ENCODE data around the gene TAMM41.
"Not testable (repeated sequence)": the region's sequence is repeated elsewhere in the genome, so short reads cannot be mapped to it uniquely, and the experiment has no call there.

TAMM41 gene

DNA sequence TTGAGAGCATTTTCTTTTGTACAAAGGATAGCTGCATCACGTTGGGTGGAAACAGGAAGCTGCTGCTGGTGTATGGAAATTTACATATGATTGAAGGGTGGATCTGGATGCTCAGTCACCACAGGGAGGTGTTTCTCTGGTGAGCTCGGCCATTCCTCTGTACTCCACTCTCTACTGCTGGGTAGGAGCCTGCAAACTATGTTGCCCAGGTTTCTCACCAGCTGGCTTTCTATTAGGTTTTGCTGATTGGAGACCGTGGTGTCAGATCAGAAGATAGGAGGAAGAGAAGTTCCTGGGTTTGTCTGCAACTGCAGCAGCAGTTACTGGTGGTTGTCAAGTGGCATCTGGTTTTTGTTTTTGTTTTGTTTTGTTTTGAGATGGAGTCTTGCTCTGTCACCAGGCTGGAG lies 61.7 kb downstream of the TAMM41 start:
- Histone ChIP-seq H3K4me3 (ENCODE audit: low read length in 2 of 2) (no peak overlapping the region), H3K36me3 (ENCODE audit: control insufficient read depth in 2 of 2, insufficient read depth in 2 of 2, low read length in 2 of 2) (peaks cover 12 to 23% of the 10 kb centered on the region in 2 donors), H3K9me3 (ENCODE audit: control insufficient read depth in 2 of 2, low read length in 2 of 2) (peaks cover 0 to 4% of the 10 kb centered on the region in 2 donors), H3K27me3 (ENCODE audit: control insufficient read depth in 1 of 2, insufficient read depth in 2 of 2, low read length in 2 of 2) (no peaks in the 10 kb centered on the region), H3K27ac (ENCODE audit: low read length) (no peak overlapping the region), H3K9ac (ENCODE audit: low read length in 2 of 2) (no peak overlapping the region), H3K4me1 (ENCODE audit: control insufficient read depth, insufficient read depth, low read length) (no peaks in the 10 kb centered on the region)

DNA sequence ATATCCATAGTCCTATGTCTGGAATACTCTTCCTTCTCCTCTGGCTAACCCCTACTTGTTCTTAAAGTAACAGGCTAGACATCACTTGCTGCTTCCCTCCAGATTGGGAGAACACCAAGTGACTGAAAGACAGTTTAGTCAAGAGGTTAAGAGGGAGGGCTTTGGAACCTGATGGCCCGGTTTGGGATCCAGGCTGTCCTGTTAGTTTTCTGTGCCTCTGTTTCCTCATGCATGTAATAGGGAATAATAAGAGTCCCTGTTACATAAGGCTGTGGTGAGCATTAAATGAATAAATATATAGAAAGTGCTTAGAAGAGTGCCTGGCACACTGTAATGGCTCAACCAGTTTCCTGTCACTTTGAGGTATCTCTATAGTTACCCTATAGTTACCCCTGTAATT lies 66.3 kb downstream of the TAMM41 start:
- no peaks in the 10 kb centered on the region for H3K36me3 ChIP-seq (ENCODE audit: control insufficient read depth in 2 of 2, insufficient read depth in 2 of 2, low read length in 2 of 2)

DNA sequence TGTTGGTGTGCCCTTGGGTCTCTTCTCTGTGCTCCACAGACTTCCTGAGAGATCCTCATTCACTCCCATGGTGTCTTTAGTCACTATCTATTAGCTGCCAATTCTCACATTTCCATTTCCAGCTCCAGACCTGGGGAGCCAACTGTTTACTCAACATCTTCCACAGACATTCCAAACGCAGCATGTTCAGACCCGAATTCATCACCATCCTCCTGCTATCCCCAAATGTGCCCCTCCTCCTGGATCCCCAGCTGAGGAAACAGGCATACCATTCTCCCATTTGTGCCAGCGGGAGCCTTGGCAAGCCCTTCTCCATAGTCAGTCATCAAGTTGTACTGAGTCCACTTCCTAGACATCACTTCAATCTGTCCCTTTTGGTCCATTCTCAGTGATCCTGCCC lies 67.1 kb downstream of the TAMM41 start:
- Histone ChIP-seq H3K4me3 (ENCODE audit: low read length in 2 of 2) (no peak overlapping the region), H3K27ac (ENCODE audit: low read length) (no peak overlapping the region), H3K27me3 (ENCODE audit: control insufficient read depth in 1 of 2, insufficient read depth in 2 of 2, low read length in 2 of 2) (no peaks in the 10 kb centered on the region), H3K4me1 (ENCODE audit: control insufficient read depth, insufficient read depth, low read length) (no peaks in the 10 kb centered on the region), H3K9ac (ENCODE audit: low read length in 2 of 2) (no peak overlapping the region), H3K36me3 (ENCODE audit: control insufficient read depth in 2 of 2, insufficient read depth in 2 of 2, low read length in 2 of 2) (no peaks in the 10 kb centered on the region), H3K9me3 (ENCODE audit: control insufficient read depth in 2 of 2, low read length in 2 of 2) (no peaks in the 10 kb centered on the region)

More for the DNA sequence above, 66.3 kb downstream of the TAMM41 start:
- Histone ChIP-seq H3K9me3 (ENCODE audit: control insufficient read depth in 2 of 2, low read length in 2 of 2) (no peaks in the 10 kb centered on the region), H3K27ac (ENCODE audit: low read length) (no peak overlapping the region), H3K4me1 (ENCODE audit: control insufficient read depth, insufficient read depth, low read length) (no peaks in the 10 kb centered on the region), H3K27me3 (ENCODE audit: control insufficient read depth in 1 of 2, insufficient read depth in 2 of 2, low read length in 2 of 2) (no peaks in the 10 kb centered on the region), H3K9ac (ENCODE audit: low read length in 2 of 2) (no peak overlapping the region), H3K4me3 (ENCODE audit: low read length in 2 of 2) (no peak overlapping the region)

DNA sequence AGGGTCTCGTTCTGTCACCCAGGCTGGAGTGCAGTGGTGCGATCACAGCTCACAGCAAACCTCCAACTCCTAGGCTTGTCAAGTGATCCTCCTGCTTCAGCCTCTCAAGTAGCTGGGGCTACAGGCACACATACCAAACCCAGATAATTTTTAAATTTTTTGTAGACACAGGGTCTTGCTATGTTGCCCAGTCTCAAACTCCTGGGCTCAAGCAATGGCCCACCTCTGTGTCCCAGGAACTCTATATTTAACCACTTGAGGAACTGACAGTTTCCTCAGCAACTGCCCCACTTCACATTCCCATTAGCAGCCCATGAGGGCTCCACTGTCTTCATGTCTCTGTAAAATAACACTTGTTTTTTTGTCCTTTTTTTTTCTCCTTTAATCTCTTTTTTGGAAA lies 68.4 kb downstream of the TAMM41 start:
- Histone ChIP-seq H3K4me3 (ENCODE audit: low read length in 2 of 2) (no peak overlapping the region), H3K9ac (ENCODE audit: low read length in 2 of 2) (no peak overlapping the region), H3K9me3 (ENCODE audit: control insufficient read depth in 2 of 2, low read length in 2 of 2) (no peaks in the 10 kb centered on the region), H3K36me3 (ENCODE audit: control insufficient read depth in 2 of 2, insufficient read depth in 2 of 2, low read length in 2 of 2) (no peaks in the 10 kb centered on the region), H3K27me3 (ENCODE audit: control insufficient read depth in 1 of 2, insufficient read depth in 2 of 2, low read length in 2 of 2) (no peaks in the 10 kb centered on the region), H3K4me1 (ENCODE audit: control insufficient read depth, insufficient read depth, low read length) (no peaks in the 10 kb centered on the region), H3K27ac (ENCODE audit: low read length) (no peak overlapping the region)

DNA sequence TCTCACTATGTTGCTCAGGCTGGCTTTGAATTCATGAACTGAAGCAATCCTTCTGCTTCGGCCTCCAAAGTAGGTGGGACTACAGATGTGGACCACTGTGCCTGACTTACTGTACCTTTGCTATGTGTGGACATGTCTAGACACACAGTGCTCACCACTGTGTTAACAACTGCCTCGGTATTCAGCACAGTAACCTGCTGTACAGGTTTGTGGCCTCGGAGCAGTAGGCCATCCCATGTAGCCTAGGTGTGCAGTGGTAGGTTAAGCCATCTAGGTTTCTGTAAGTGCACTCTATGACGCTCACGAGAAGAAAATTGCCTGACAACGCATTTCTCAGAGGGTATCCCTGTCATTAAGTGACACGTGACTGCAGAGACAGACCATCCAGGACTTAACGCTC lies 70.3 kb downstream of the TAMM41 start:
- H3K36me3 ChIP-seq (ENCODE audit: control insufficient read depth in 2 of 2, insufficient read depth in 2 of 2, low read length in 2 of 2) = no peaks in the 10 kb centered on the region
- H3K9me3 ChIP-seq (ENCODE audit: control insufficient read depth in 2 of 2, low read length in 2 of 2) = no peaks in the 10 kb centered on the region
- no peak overlapping the region for H3K27ac ChIP-seq (ENCODE audit: low read length)
- no peak overlapping the region for H3K4me3 ChIP-seq (ENCODE audit: low read length in 2 of 2)
- H3K27me3 ChIP-seq (ENCODE audit: control insufficient read depth in 1 of 2, insufficient read depth in 2 of 2, low read length in 2 of 2) = no peaks in the 10 kb centered on the region
- no peaks in the 10 kb centered on the region for H3K4me1 ChIP-seq (ENCODE audit: control insufficient read depth, insufficient read depth, low read length)
- H3K9ac ChIP-seq (ENCODE audit: low read length in 2 of 2) = no peak overlapping the region

DNA sequence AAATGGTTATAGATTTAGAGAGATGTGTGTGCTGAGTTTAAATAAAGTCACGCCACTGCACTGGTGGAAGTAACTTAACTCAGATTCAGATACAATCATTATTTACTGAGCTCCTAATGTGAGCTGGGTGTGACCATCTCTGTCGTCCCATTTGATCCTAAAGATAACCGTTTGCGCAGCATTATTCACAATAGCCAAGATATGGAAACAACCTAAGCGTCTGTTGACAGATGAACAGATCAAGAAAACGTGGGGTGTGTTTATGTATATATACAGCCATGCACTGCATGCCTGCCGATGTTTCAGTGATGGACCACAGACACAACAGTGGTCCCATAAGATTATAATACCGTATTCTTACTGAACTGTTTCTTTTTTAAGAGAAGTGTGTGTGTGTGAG lies 71.2 kb downstream of the TAMM41 start:
- H3K36me3 ChIP-seq (ENCODE audit: control insufficient read depth in 2 of 2, insufficient read depth in 2 of 2, low read length in 2 of 2) = no peaks in the 10 kb centered on the region
- H3K4me1 ChIP-seq (ENCODE audit: control insufficient read depth, insufficient read depth, low read length) = peaks cover 4% of the 10 kb centered on the region
- no peaks in the 10 kb centered on the region for H3K9me3 ChIP-seq (ENCODE audit: control insufficient read depth in 2 of 2, low read length in 2 of 2)
- H3K27ac ChIP-seq (ENCODE audit: low read length) = no peak overlapping the region
- H3K9ac ChIP-seq (ENCODE audit: low read length in 2 of 2) = no peak overlapping the region
- no peak overlapping the region for H3K4me3 ChIP-seq (ENCODE audit: low read length in 2 of 2)
- H3K27me3 ChIP-seq (ENCODE audit: control insufficient read depth in 1 of 2, insufficient read depth in 2 of 2, low read length in 2 of 2) = no peaks in the 10 kb centered on the region

DNA sequence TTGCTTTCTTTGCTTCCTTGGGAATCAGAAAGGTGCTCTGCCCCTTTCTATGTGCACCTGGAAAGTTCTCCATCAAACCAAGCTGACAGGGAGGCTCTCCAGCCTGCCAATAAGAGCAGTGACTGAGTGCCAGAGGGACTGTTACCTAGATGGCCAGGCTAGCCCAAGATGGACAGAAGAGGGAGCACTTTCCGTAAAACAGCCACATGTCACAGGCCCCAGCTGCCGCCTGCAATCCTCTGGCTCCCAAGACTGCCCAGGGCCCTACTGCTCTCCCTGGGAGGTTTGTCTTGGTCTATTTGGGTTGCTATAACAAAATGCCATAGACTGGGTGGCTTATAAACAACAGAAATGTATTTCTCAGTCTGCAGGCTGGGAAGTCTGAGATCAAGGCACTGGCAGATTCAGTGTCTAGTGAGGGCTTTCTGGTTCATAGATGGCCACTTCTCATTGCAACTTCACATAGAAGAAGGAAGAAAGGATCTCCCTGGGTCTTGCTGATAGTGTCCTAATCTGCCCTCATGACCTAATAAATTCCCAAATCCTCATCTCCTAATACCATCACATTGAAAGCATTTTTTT lies 72.3 kb downstream of the TAMM41 start:
- H3K27me3 ChIP-seq (ENCODE audit: control insufficient read depth in 1 of 2, insufficient read depth in 2 of 2, low read length in 2 of 2) = no peaks in the 10 kb centered on the region
- no peaks in the 10 kb centered on the region for H3K36me3 ChIP-seq (ENCODE audit: control insufficient read depth in 2 of 2, insufficient read depth in 2 of 2, low read length in 2 of 2)
- no peak overlapping the region for H3K9ac ChIP-seq (ENCODE audit: low read length in 2 of 2)
- peaks cover 10% of the 10 kb centered on the region for H3K4me1 ChIP-seq (ENCODE audit: control insufficient read depth, insufficient read depth, low read length)
- H3K9me3 ChIP-seq (ENCODE audit: control insufficient read depth in 2 of 2, low read length in 2 of 2) = no peaks in the 10 kb centered on the region
- H3K4me3 ChIP-seq (ENCODE audit: low read length in 2 of 2) = no peak overlapping the region
- no peak overlapping the region for H3K27ac ChIP-seq (ENCODE audit: low read length)

DNA sequence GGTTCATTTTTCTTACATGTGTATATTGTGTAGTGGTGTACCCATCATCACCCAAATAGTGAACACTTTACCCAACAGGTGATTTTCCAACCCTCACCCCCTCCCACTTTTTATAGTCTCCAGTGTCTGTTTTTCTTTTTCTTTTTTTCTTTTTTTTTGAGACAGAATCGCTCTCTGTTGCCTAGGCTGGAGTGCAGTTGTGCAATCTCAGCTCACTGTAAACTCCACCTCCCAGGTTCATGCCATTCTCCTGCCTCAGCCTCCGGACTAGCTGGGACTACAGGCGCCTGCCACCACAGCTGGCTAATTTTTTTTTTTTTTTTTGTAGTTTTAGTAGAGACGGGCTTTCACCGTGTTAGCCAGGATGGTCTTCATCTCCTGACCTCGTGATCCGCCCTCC lies 74.8 kb downstream of the TAMM41 start:
- H3K4me3 ChIP-seq (ENCODE audit: low read length in 2 of 2); H3K4me1 ChIP-seq (ENCODE audit: control insufficient read depth, insufficient read depth, low read length); H3K36me3 ChIP-seq (ENCODE audit: control insufficient read depth in 2 of 2, insufficient read depth in 2 of 2, low read length in 2 of 2); H3K27me3 ChIP-seq (ENCODE audit: control insufficient read depth in 1 of 2, insufficient read depth in 2 of 2, low read length in 2 of 2); H3K27ac ChIP-seq (ENCODE audit: low read length); H3K9ac ChIP-seq (ENCODE audit: low read length in 2 of 2); H3K9me3 ChIP-seq (ENCODE audit: control insufficient read depth in 2 of 2, low read length in 2 of 2): not testable (repeated sequence)

DNA sequence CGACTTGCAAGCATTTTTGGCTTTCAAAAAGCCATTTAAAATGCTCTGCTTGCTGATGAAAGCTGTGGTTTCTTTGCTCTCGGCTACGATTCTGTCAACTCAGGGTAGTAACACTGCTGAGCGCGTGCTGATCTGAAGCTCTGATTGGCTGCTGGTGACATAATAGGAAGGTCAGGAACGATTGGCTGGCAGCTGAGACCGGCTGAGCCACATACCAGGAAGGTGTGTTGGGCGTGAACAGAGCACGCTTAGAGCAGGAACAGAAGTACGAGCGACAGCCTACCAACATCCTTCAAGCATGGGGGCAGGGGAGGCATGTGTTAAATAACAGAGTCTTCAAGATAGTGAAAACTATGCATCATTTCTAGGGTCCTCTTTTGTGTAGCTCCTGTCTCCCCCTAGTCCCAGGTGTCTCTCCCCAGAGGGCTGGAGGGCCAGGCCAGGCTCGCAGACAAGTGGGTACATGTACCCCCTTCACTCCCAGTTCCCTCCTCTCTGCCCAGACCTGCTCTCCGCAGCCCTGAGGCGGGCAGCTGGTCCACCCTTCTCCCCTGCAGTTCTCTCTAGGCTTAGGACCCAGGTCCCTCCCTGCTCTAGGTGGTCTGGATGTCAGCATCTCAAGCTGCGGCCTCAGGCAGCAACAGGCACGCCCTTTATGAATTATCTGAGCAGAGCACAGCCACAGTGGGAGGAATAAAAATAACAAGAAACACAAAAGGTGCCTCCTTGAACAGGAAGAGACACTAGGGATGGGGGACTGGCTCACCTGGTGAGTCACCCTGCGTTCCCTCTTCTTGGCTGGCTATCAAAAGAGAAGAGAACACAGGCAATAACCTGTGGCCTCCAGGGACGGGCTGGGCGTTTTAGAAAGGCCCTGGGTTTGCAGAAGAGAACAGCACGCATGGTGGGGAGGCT lies 76.0 kb downstream of the TAMM41 start:
- Histone ChIP-seq H3K27ac (ENCODE audit: low read length) (no peak overlapping the region), H3K36me3 (ENCODE audit: control insufficient read depth in 2 of 2, insufficient read depth in 2 of 2, low read length in 2 of 2) (no peaks in the 10 kb centered on the region), H3K9ac (ENCODE audit: low read length in 2 of 2) (peak overlapping the region in 1 of 2 donors; percentile 36), H3K27me3 (ENCODE audit: control insufficient read depth in 1 of 2, insufficient read depth in 2 of 2, low read length in 2 of 2) (no peaks in the 10 kb centered on the region), H3K4me1 (ENCODE audit: control insufficient read depth, insufficient read depth, low read length) (peaks cover 10% of the 10 kb centered on the region), H3K4me3 (ENCODE audit: low read length in 2 of 2) (peak overlapping the region; percentile 17 to 54), H3K9me3 (ENCODE audit: control insufficient read depth in 2 of 2, low read length in 2 of 2) (no peaks in the 10 kb centered on the region)

DNA sequence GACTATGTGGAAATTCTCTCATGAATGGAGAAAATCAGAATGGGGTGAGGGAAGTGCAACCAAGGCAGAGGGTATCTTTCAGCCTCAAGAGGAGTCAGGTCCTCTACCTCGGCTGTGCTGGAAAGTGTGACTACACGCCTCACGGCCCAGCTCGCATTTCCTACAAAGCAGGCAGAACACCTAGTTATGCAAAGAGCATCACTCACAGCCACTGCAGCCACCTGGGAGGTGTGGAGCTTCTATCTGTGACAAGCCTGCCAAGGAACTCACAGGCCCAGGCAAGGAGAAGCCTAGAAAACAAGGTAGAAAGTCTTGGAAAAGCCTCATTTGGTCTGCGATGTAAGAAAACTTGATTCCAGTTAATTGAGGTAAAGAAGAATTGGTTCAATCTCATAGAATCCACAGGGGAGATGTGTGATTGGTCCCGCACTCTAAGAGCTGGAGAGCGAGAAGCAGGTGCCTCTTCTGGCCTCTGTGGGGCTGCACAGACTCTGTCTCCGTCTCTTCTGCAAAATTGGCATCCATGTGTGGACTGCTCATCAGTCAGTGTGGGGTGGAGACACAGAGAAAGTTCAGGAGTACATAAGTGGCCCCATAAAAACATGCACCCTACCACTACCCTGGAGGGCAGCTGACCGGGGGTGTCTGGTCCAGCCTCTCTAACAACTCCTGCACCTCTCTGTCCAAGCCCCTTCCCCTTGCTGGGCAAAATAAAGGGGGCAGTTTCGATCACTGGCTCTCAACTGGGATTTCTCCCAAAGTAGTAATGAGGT lies 76.8 kb downstream of the TAMM41 start:
- H3K9ac ChIP-seq (ENCODE audit: low read length in 2 of 2) = peak overlapping the region in 1 of 2 donors; percentile 36
- H3K4me3 ChIP-seq (ENCODE audit: low read length in 2 of 2) = peak overlapping the region; percentile 17 to 54
- H3K27me3 ChIP-seq (ENCODE audit: control insufficient read depth in 1 of 2, insufficient read depth in 2 of 2, low read length in 2 of 2) = no peaks in the 10 kb centered on the region
- no peaks in the 10 kb centered on the region for H3K9me3 ChIP-seq (ENCODE audit: control insufficient read depth in 2 of 2, low read length in 2 of 2)
- H3K36me3 ChIP-seq (ENCODE audit: control insufficient read depth in 2 of 2, insufficient read depth in 2 of 2, low read length in 2 of 2) = no peaks in the 10 kb centered on the region
- peaks cover 10% of the 10 kb centered on the region for H3K4me1 ChIP-seq (ENCODE audit: control insufficient read depth, insufficient read depth, low read length)
- H3K27ac ChIP-seq (ENCODE audit: low read length) = no peak overlapping the region

Measured in stomach smooth muscle (tissue), 2 donors.